IMR-90 (cell line): ENCODE results near the gene RALGAPA1.

Experiments used
- BHLHE40 ChIP-seq: fragments of 150-350 bp; IDR thresholded peaks from 2 replicates; pipeline ENCODE4 v1.6.1; 2016; ENCODE audit warnings: mild to moderate bottlenecking, low read depth, low read length
- CEBPB ChIP-seq: IDR thresholded peaks from 2 replicates; pipeline ENCODE4 v1.6.1; 2012; ENCODE audit warnings: low read depth, low read length, improper control_type of control experiment
- CTCF ChIP-seq: conservative IDR thresholded peaks from 2 replicates; pipeline ENCODE4 v1.5.1; 2012; ENCODE audit warnings: mild to moderate bottlenecking, low read depth, low read length, improper control_type of control experiment
- MAZ ChIP-seq: IDR thresholded peaks from 2 replicates; pipeline ENCODE4 v1.6.1; 2012; ENCODE audit warnings: low read depth, mild to moderate bottlenecking, low read length, improper control_type of control experiment, moderate library complexity, borderline replicate concordance
- POLR2A ChIP-seq: IDR thresholded peaks from 2 replicates; pipeline ENCODE4 v1.6.1; 2012; ENCODE audit warnings: mild to moderate bottlenecking, low read depth, low read length
- USF2 ChIP-seq: fragments of 150-350 bp; IDR thresholded peaks from 2 replicates; pipeline ENCODE4 v1.6.1; 2017; ENCODE audit warnings: mild to moderate bottlenecking, antibody characterized with exemption, low read length, low read depth

- TF ChIP-seq BHLHE40 = no peak
- TF ChIP-seq POLR2A = no peak
- TF ChIP-seq CTCF = no peak
- no peak for TF ChIP-seq USF2
- no peak for TF ChIP-seq CEBPB
- TF ChIP-seq MAZ = no peak
Measured at GRCh38 chr14:35789651-35790050, 19.4 kb downstream of the RALGAPA1 start.
